Measurements from ENCODE around the gene ZNF420. TPM values are rescaled to one million over a fixed set of nuclear protein-coding genes. Genes with fewer than 3 reads are reported as not detected.
A peak's percentile ranks its signal among the peaks of the same experiment; 100 is the strongest.

The ZNF420 gene
- total and polyA plus RNA-seq, 2 of the 13 experiments (the other 11 are each of a cell fraction or from before 2014, with no cell fraction given) = 1.4 to 6.6 TPM

DNA sequence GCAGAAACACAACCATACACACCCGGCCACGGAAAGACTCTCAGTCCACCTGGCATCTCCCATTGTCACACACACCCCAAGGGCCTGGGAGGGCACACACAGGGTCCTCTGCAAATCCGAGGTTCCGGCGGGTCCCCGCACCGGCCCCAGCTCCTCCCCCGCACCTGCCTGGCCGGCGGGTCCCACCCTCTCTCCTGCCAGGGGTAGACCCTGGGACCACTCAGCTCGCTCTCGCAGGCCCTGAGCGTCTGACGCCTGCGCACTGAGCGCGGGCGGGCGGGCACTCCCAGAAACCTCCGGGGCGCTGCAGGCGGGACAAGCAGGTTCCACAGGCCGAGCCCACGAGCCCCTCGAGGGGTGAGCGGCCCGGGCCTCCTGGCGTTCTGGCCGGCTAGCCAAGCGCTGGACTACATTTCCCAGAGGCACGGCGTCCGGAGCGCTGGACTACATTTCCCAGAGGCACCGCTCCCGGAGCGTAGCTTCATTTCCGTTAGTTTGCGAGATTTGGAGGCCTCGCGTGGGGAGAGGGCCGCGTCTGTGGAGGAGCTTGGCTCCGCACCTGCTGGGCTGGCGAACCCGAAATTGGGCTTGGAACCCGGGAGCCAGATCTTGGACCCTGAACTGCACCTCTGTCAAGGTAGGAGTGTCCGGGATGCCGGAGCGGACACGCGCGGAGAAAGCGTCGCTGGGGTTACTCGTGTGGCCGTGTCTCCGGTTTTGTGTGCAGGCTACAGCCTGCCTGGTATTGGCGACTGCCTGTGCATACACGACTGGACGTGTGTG is at the start of gene ZNF420 (continued):
- TF ChIP-seq, protein P1, sequence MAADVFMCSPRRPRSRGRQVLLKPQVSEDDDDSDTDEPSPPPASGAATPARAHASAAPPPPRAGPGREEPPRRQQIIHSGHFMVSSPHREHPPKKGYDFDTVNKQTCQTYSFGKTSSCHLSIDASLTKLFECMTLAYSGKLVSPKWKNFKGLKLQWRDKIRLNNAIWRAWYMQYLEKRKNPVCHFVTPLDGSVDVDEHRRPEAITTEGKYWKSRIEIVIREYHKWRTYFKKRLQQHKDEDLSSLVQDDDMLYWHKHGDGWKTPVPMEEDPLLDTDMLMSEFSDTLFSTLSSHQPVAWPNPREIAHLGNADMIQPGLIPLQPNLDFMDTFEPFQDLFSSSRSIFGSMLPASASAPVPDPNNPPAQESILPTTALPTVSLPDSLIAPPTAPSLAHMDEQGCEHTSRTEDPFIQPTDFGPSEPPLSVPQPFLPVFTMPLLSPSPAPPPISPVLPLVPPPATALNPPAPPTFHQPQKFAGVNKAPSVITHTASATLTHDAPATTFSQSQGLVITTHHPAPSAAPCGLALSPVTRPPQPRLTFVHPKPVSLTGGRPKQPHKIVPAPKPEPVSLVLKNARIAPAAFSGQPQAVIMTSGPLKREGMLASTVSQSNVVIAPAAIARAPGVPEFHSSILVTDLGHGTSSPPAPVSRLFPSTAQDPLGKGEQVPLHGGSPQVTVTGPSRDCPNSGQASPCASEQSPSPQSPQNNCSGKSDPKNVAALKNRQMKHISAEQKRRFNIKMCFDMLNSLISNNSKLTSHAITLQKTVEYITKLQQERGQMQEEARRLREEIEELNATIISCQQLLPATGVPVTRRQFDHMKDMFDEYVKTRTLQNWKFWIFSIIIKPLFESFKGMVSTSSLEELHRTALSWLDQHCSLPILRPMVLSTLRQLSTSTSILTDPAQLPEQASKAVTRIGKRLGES (CRISPR knock-in tag; IDR thresholded peaks at IDR 0.05; ENCODE audit: borderline replicate concordance) = peak; percentile 17; the same call in 1 of the 2 replicates
- TF ChIP-seq SAP130 (CRISPR knock-in tag; IDR thresholded peaks at IDR 0.05; ENCODE audit: low read depth) = peak; percentile 94
- 0 out of 2 replicates have a peak, but pooled peaks have one; percentile 22 for TF ChIP-seq ZNF749 (CRISPR knock-in tag; IDR thresholded peaks at IDR 0.05; ENCODE audit: borderline replicate concordance)
- TF ChIP-seq ZBTB46 (CRISPR knock-in tag; IDR thresholded peaks at IDR 0.05; ENCODE audit: borderline replicate concordance) = no peak
- TF ChIP-seq SSRP1 (CRISPR knock-in tag; IDR thresholded peaks at IDR 0.05) = no peak
- TF ChIP-seq ZFY (CRISPR knock-in tag; IDR thresholded peaks at IDR 0.05) = peak; percentile 98
- TF ChIP-seq JARID2 (CRISPR knock-in tag; IDR thresholded peaks at IDR 0.05; ENCODE audit: insufficient replicate concordance) = no peak
- TF ChIP-seq, protein P2, sequence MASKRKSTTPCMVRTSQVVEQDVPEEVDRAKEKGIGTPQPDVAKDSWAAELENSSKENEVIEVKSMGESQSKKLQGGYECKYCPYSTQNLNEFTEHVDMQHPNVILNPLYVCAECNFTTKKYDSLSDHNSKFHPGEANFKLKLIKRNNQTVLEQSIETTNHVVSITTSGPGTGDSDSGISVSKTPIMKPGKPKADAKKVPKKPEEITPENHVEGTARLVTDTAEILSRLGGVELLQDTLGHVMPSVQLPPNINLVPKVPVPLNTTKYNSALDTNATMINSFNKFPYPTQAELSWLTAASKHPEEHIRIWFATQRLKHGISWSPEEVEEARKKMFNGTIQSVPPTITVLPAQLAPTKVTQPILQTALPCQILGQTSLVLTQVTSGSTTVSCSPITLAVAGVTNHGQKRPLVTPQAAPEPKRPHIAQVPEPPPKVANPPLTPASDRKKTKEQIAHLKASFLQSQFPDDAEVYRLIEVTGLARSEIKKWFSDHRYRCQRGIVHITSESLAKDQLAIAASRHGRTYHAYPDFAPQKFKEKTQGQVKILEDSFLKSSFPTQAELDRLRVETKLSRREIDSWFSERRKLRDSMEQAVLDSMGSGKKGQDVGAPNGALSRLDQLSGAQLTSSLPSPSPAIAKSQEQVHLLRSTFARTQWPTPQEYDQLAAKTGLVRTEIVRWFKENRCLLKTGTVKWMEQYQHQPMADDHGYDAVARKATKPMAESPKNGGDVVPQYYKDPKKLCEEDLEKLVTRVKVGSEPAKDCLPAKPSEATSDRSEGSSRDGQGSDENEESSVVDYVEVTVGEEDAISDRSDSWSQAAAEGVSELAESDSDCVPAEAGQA (IDR thresholded peaks at IDR 0.05; ENCODE audit: low read depth) = peak; percentile 35; the same call in 1 of the 2 replicates
- TF ChIP-seq, protein P2 (CRISPR knock-in tag; IDR thresholded peaks at IDR 0.05; ENCODE audit: borderline replicate concordance) = no peak; the same call in 1 of the 2 replicates
- peak; percentile 91 for TF ChIP-seq KAT8 (CRISPR knock-in tag; IDR thresholded peaks at IDR 0.05)
- TF ChIP-seq ZZZ3 (CRISPR knock-in tag; IDR thresholded peaks at IDR 0.05; ENCODE audit: borderline replicate concordance) = peak; percentile 93; the same call in 1 of the 2 replicates
- TF ChIP-seq TEAD2 (CRISPR knock-in tag; IDR thresholded peaks at IDR 0.05) = no peak
- peak; percentile 59; the same call in 1 of the 2 replicates for TF ChIP-seq ZNF616 (CRISPR knock-in tag; IDR thresholded peaks at IDR 0.05; ENCODE audit: low read depth)
- TF ChIP-seq POLR2G (IDR thresholded peaks at IDR 0.05; ENCODE audit: low read depth, low read length) = peak; percentile 80
- no peak for TF ChIP-seq PBX2 (CRISPR knock-in tag; IDR thresholded peaks at IDR 0.05)
- peak; percentile 52; the same call in 1 of the 2 replicates for TF ChIP-seq MYC (CRISPR knock-in tag; IDR thresholded peaks at IDR 0.05; ENCODE audit: borderline replicate concordance)
- no peak for TF ChIP-seq SP5 (CRISPR knock-in tag; IDR thresholded peaks at IDR 0.05; ENCODE audit: borderline replicate concordance, low read depth)

All from HepG2 (cell line).